Body of pancreas (tissue), 4 donors: ENCODE results near the gene CSNK1E.
"Not testable (repeated sequence)": the region's sequence is repeated elsewhere in the genome, so short reads cannot be mapped to it uniquely, and the experiment has no call there.

Experiments
- POLR2A ChIP-seq, 3 donors: fragments of 450-650 bp; IDR thresholded peaks; one replicate each; pipeline ENCODE4 v1.6.1; 2016; ENCODE audit warnings: antibody characterized with exemption in 3 of 3, mild to moderate bottlenecking in 2 of 3
- TF ChIP-seq, protein P1 (sequence below), 7 experiments: fragments of 450-650 bp in 4 of 7; fragments of 200-600 bp in 3 of 7; sonication (generic) in 3 of 7; IDR thresholded peaks; one replicate each; pipeline ENCODE4 v1.5.1; 2016 to 2019; ENCODE audit warnings: antibody characterized with exemption in 7 of 7

- not testable (repeated sequence) for TF ChIP-seq POLR2A (IDR thresholded peaks at IDR 0.05)
- TF ChIP-seq, protein P1, sequence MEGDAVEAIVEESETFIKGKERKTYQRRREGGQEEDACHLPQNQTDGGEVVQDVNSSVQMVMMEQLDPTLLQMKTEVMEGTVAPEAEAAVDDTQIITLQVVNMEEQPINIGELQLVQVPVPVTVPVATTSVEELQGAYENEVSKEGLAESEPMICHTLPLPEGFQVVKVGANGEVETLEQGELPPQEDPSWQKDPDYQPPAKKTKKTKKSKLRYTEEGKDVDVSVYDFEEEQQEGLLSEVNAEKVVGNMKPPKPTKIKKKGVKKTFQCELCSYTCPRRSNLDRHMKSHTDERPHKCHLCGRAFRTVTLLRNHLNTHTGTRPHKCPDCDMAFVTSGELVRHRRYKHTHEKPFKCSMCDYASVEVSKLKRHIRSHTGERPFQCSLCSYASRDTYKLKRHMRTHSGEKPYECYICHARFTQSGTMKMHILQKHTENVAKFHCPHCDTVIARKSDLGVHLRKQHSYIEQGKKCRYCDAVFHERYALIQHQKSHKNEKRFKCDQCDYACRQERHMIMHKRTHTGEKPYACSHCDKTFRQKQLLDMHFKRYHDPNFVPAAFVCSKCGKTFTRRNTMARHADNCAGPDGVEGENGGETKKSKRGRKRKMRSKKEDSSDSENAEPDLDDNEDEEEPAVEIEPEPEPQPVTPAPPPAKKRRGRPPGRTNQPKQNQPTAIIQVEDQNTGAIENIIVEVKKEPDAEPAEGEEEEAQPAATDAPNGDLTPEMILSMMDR (IDR thresholded peaks at IDR 0.05), result not testable (repeated sequence)
Observed at GRCh38 chr22:38359817-38360216, 42.6 kb upstream of the CSNK1E start.
